Measurements from ENCODE around the gene ARRB2. TPM values are rescaled to one million over a fixed set of nuclear protein-coding genes. Genes with fewer than 3 reads are reported as not detected.

ARRB2 gene
- total and polyA plus RNA-seq, 2 of the 8 experiments (the other 6 are each of a cell fraction or from before 2014, with no cell fraction given): 72.4 to 101 TPM

DNA sequence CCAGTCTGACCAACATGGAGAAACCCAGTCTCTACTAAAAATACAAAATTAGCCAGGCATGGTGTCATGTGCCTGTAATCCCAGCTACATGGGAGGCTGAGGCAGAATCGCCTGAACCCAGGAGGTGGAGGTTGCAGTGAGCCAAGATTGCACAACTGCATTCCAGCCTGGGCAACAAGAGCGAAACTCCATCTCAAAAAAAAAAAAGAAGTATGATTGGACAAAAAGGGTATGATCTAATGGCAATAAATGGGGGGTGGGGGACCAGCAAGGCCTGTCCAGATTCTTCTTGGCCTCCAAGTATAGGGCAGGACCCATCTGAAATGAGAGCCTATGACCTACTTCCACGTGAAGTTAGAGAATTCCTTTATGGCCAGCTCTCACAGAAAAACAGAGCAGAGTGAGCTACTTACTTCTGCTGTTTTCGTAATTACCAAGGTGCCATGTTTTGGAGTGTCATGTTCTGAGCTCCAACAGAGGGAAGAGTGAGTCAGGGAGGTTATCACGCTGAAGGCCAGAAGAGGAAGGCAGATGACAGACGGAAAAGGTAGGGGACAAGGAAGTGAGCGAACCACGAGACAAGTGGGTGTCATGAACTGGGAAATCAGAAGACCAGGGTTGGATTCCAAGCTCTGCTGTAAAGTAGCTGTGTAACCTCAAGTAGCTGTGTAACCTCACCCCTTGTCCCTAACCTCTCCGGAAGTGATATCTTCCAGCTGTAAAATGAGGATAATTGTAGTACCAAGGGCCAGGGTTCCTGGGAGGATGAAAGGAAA lies 25.6 kb downstream of the ARRB2 start (continued):
- TF ChIP-seq, protein P1, sequence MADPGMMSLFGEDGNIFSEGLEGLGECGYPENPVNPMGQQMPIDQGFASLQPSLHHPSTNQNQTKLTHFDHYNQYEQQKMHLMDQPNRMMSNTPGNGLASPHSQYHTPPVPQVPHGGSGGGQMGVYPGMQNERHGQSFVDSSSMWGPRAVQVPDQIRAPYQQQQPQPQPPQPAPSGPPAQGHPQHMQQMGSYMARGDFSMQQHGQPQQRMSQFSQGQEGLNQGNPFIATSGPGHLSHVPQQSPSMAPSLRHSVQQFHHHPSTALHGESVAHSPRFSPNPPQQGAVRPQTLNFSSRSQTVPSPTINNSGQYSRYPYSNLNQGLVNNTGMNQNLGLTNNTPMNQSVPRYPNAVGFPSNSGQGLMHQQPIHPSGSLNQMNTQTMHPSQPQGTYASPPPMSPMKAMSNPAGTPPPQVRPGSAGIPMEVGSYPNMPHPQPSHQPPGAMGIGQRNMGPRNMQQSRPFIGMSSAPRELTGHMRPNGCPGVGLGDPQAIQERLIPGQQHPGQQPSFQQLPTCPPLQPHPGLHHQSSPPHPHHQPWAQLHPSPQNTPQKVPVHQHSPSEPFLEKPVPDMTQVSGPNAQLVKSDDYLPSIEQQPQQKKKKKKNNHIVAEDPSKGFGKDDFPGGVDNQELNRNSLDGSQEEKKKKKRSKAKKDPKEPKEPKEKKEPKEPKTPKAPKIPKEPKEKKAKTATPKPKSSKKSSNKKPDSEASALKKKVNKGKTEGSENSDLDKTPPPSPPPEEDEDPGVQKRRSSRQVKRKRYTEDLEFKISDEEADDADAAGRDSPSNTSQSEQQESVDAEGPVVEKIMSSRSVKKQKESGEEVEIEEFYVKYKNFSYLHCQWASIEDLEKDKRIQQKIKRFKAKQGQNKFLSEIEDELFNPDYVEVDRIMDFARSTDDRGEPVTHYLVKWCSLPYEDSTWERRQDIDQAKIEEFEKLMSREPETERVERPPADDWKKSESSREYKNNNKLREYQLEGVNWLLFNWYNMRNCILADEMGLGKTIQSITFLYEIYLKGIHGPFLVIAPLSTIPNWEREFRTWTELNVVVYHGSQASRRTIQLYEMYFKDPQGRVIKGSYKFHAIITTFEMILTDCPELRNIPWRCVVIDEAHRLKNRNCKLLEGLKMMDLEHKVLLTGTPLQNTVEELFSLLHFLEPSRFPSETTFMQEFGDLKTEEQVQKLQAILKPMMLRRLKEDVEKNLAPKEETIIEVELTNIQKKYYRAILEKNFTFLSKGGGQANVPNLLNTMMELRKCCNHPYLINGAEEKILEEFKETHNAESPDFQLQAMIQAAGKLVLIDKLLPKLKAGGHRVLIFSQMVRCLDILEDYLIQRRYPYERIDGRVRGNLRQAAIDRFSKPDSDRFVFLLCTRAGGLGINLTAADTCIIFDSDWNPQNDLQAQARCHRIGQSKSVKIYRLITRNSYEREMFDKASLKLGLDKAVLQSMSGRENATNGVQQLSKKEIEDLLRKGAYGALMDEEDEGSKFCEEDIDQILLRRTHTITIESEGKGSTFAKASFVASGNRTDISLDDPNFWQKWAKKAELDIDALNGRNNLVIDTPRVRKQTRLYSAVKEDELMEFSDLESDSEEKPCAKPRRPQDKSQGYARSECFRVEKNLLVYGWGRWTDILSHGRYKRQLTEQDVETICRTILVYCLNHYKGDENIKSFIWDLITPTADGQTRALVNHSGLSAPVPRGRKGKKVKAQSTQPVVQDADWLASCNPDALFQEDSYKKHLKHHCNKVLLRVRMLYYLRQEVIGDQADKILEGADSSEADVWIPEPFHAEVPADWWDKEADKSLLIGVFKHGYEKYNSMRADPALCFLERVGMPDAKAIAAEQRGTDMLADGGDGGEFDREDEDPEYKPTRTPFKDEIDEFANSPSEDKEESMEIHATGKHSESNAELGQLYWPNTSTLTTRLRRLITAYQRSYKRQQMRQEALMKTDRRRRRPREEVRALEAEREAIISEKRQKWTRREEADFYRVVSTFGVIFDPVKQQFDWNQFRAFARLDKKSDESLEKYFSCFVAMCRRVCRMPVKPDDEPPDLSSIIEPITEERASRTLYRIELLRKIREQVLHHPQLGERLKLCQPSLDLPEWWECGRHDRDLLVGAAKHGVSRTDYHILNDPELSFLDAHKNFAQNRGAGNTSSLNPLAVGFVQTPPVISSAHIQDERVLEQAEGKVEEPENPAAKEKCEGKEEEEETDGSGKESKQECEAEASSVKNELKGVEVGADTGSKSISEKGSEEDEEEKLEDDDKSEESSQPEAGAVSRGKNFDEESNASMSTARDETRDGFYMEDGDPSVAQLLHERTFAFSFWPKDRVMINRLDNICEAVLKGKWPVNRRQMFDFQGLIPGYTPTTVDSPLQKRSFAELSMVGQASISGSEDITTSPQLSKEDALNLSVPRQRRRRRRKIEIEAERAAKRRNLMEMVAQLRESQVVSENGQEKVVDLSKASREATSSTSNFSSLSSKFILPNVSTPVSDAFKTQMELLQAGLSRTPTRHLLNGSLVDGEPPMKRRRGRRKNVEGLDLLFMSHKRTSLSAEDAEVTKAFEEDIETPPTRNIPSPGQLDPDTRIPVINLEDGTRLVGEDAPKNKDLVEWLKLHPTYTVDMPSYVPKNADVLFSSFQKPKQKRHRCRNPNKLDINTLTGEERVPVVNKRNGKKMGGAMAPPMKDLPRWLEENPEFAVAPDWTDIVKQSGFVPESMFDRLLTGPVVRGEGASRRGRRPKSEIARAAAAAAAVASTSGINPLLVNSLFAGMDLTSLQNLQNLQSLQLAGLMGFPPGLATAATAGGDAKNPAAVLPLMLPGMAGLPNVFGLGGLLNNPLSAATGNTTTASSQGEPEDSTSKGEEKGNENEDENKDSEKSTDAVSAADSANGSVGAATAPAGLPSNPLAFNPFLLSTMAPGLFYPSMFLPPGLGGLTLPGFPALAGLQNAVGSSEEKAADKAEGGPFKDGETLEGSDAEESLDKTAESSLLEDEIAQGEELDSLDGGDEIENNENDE (IDR thresholded peaks at IDR 0.05; ENCODE audit: insufficient replicate concordance, low read length): no peak
- TF ChIP-seq JUND (IDR thresholded peaks at IDR 0.05; ENCODE audit: low read length) (no peak), FOSL1 (IDR thresholded peaks at IDR 0.05; ENCODE audit: insufficient read depth, low read depth, low read length) (no peak), TEAD4 (IDR thresholded peaks at IDR 0.05; ENCODE audit: low read depth, low read length) (no peak), RNF2 (IDR thresholded peaks at IDR 0.05; ENCODE audit: borderline replicate concordance, low read depth, low read length, missing control alignments, poor library complexity, severe bottlenecking) (no peak), KDM4A (IDR thresholded peaks at IDR 0.05; ENCODE audit: low read depth, low read length, severe bottlenecking) (no peak), SP2 (IDR thresholded peaks at IDR 0.05; ENCODE audit: low read length) (no peak)
- TF ChIP-seq, protein P2, sequence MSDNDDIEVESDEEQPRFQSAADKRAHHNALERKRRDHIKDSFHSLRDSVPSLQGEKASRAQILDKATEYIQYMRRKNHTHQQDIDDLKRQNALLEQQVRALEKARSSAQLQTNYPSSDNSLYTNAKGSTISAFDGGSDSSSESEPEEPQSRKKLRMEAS (IDR thresholded peaks at IDR 0.05): no peak
- TF ChIP-seq, protein P3, sequence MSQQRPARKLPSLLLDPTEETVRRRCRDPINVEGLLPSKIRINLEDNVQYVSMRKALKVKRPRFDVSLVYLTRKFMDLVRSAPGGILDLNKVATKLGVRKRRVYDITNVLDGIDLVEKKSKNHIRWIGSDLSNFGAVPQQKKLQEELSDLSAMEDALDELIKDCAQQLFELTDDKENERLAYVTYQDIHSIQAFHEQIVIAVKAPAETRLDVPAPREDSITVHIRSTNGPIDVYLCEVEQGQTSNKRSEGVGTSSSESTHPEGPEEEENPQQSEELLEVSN (IDR thresholded peaks at IDR 0.05): no peak

Data from H1 (cell line).